Vagina (tissue), 2 donors: Measurements from ENCODE around the gene PTPRD. TPM values are rescaled to one million over a fixed set of nuclear protein-coding genes. Genes with fewer than 3 reads are reported as not detected.

Source experiments
- DNase-seq, 2 donors: peaks; one replicate each; pipeline ENCODE4 v3.0.0-alpha.2; 2017; ENCODE audit errors: extremely low spot score in 2 of 2
- H3K27ac ChIP-seq: fragments of 200-600 bp; sonication (generic); one replicate; pipeline ENCODE4 v1.5.1; 2019
- H3K27me3 ChIP-seq: fragments of 200-600 bp; sonication (generic); one replicate; pipeline ENCODE4 v1.5.1; 2019
- H3K36me3 ChIP-seq, 2 donors: fragments of 200-600 bp; sonication (generic); one replicate each; pipeline ENCODE4 v1.5.1; 2017 to 2019
- H3K4me1 ChIP-seq: fragments of 200-600 bp; sonication (generic); one replicate; pipeline ENCODE4 v1.5.1; 2019
- H3K4me3 ChIP-seq, 2 donors: fragments of 200-600 bp; sonication (generic); 1 replicate in 1 of 2; 2 replicates in 1 of 2; pipeline ENCODE4 v1.5.1; 2016 to 2019
- H3K9me3 ChIP-seq: fragments of 200-600 bp; sonication (generic); one replicate; pipeline ENCODE4 v1.5.1; 2019
- POLR2A ChIP-seq, 2 donors: fragments of 450-650 bp; IDR thresholded peaks; one replicate each; pipeline ENCODE4 v1.6.1; 2017; ENCODE audit warnings: antibody characterized with exemption in 2 of 2, mild to moderate bottlenecking in 2 of 2, moderate library complexity in 2 of 2
- POLR2AphosphoS5 ChIP-seq, 2 donors: sonication (generic); formaldehyde crosslinking; IDR thresholded peaks; one replicate each; pipeline ENCODE4 v1.9.0; 2017; ENCODE audit warnings: antibody characterized with exemption in 2 of 2, mild to moderate bottlenecking in 2 of 2, low read depth in 1 of 2; ENCODE audit not compliant: insufficient read depth in 1 of 2
- intact Hi-C: fragments of 100-400 bp; cut with DNase I; formaldehyde crosslinking; loops from one replicate; pipeline ENCODE4 v1.15.1; 2023
- total RNA-seq: library from RNA; depleted of rRNA; stranded (reverse); fragments of >200 nt; gene quantifications from one replicate; pipeline ENCODE4 v1.2.3, GENCODE V29; 2016
- TF ChIP-seq, protein P1 (sequence below), 3 experiments: fragments of 450-650 bp in 2 of 3; fragments of 200-600 bp in 1 of 3; sonication (generic) in 1 of 3; IDR thresholded peaks; one replicate each; pipeline ENCODE4 v1.5.1; 2017 to 2019; ENCODE audit warnings: antibody characterized with exemption in 3 of 3, mild to moderate bottlenecking in 2 of 3, moderate library complexity in 2 of 3

PTPRD gene
- total RNA-seq, 1 donor from 2014 or later = 10.3 TPM

DNA sequence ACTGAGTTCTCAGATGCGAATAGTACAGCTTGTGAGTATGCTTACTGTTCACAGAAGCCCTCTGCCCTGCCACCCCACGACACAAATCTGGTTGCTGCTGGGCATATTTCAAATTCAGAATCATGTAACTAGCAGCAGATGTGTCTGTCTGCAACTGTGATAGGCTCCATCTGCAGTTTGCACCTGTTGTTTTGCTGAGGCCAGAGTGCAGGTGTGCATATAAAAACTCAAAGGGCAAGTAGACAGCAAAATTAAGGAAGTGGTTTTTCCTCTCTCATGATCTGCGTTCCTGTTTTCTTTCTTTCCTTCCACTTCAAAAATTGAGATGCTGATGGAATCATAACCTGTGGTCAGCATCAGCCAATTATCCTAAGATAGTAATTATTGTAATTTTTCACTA is 1000.5 kb downstream of the PTPRD start:
- Histone ChIP-seq H3K9me3 (no peaks in the 10 kb centered on the region), H3K27me3 (no peaks in the 10 kb centered on the region), H3K4me1 (no peaks in the 10 kb centered on the region), H3K4me3 (no peak overlapping the region), H3K36me3 (no peaks in the 10 kb centered on the region), H3K27ac (no peak overlapping the region)
- no peak for TF ChIP-seq POLR2AphosphoS5 (IDR thresholded peaks at IDR 0.05; ENCODE audit: insufficient read depth in 1 of 2, low read depth in 1 of 2)
- TF ChIP-seq, protein P1, sequence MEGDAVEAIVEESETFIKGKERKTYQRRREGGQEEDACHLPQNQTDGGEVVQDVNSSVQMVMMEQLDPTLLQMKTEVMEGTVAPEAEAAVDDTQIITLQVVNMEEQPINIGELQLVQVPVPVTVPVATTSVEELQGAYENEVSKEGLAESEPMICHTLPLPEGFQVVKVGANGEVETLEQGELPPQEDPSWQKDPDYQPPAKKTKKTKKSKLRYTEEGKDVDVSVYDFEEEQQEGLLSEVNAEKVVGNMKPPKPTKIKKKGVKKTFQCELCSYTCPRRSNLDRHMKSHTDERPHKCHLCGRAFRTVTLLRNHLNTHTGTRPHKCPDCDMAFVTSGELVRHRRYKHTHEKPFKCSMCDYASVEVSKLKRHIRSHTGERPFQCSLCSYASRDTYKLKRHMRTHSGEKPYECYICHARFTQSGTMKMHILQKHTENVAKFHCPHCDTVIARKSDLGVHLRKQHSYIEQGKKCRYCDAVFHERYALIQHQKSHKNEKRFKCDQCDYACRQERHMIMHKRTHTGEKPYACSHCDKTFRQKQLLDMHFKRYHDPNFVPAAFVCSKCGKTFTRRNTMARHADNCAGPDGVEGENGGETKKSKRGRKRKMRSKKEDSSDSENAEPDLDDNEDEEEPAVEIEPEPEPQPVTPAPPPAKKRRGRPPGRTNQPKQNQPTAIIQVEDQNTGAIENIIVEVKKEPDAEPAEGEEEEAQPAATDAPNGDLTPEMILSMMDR (IDR thresholded peaks at IDR 0.05) = no peak
- DNase-seq = no peak
- intact Hi-C loops = no loop called here

DNA sequence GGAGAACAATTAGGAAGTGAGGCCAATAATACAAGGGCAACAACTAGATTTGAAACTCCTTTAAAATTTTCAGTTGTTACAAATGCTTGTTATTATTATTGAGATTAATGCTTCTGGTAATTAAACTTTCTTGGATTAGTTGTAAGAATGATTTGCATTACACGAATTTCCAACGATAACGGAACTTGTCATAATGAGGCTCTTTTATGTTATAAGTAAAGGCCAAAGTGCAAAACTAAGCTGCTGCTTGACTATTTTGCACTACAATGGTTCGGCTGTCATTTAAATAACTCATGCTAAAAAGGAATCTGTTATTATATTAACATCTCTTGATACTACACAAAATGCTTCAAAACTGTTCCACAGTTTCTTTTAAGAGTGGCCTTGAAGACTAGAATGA is 1007.1 kb downstream of the PTPRD start:
- intact Hi-C loops = no loop called here
- Histone ChIP-seq H3K36me3 (no peaks in the 10 kb centered on the region), H3K27ac (no peak overlapping the region), H3K9me3 (no peaks in the 10 kb centered on the region), H3K4me3 (no peak overlapping the region), H3K27me3 (no peaks in the 10 kb centered on the region), H3K4me1 (no peaks in the 10 kb centered on the region)
- no peak for DNase-seq
- TF ChIP-seq POLR2AphosphoS5 (IDR thresholded peaks at IDR 0.05; ENCODE audit: insufficient read depth in 1 of 2, low read depth in 1 of 2) = no peak

DNA sequence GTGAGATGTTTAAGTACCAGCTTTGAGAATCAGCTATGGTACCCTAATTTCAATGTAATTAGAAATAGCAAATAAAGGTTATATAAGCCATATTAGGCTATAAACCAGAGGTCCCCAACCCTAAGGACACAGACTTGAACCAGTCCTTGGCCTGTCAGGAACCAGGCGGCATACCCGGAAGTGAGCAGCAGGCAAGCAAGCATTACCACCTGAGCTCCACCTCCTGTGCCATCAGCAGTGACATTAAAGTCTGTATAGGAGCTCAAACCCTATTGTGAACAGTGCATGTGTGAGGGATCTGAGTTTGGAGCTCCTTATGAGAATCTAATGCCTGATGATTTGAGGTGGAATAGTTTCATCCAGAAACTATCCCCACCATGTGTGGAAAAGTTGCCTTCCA is 1009.5 kb downstream of the PTPRD start:
- Histone ChIP-seq H3K36me3 (no peaks in the 10 kb centered on the region), H3K9me3 (no peaks in the 10 kb centered on the region), H3K4me3 (no peak overlapping the region), H3K4me1 (no peaks in the 10 kb centered on the region), H3K27me3 (no peaks in the 10 kb centered on the region), H3K27ac (no peak overlapping the region)
- TF ChIP-seq POLR2AphosphoS5 (IDR thresholded peaks at IDR 0.05; ENCODE audit: insufficient read depth in 1 of 2, low read depth in 1 of 2) = no peak
- TF ChIP-seq, protein P1 (IDR thresholded peaks at IDR 0.05) = no peak
- TF ChIP-seq POLR2A (IDR thresholded peaks at IDR 0.05) = no peak
- intact Hi-C loops = no loop called here
- DNase-seq = no peak

DNA sequence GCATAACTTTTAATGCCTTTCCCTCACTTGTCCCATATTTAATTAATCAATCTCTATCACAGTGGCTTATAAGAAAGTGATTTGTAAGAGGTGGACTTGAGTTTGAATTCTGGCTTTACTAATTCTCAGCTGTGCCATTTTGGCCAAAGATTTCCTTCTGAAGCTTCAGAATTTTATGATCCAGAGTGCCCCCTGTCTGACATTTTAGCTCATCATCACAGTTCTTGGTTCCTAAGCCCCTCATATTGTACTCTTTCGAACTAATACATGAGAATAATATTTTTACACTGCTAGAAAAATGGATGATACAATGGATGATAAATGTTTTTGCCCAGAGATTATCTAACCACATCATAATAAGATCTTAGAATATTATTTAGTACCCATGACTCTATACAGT is 1014.1 kb downstream of the PTPRD start:
- intact Hi-C loops = no loop called here
- no peaks in the 10 kb centered on the region for H3K36me3 ChIP-seq
- no peak for TF ChIP-seq POLR2AphosphoS5 (IDR thresholded peaks at IDR 0.05; ENCODE audit: insufficient read depth in 1 of 2, low read depth in 1 of 2)
- TF ChIP-seq POLR2A (IDR thresholded peaks at IDR 0.05) = no peak
- TF ChIP-seq, protein P1 (IDR thresholded peaks at IDR 0.05) = no peak
- H3K9me3 ChIP-seq = no peaks in the 10 kb centered on the region
- no peaks in the 10 kb centered on the region for H3K27me3 ChIP-seq
- H3K27ac ChIP-seq = no peak overlapping the region
- DNase-seq = no peak
- no peak overlapping the region for H3K4me3 ChIP-seq
- no peaks in the 10 kb centered on the region for H3K4me1 ChIP-seq

DNA sequence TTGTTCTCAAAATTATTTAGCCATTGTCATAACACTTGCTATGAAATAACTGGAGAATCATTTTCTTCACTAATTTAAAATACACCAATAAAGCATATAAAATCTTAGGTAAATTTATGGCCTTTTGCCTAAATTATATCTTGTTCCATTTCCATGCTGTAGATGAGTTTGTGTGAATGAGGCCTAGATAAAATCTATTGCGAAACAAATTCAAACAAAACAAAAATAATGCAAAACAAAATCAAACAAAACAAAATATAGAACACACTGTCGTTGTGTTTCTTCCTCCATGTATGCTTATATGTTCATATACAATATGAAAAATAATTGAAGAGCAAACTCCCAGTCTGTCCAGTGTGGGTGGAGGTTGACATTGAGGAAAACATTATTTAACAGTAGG is 1020.7 kb downstream of the PTPRD start:
- no peaks in the 10 kb centered on the region for H3K9me3 ChIP-seq
- no peaks in the 10 kb centered on the region for H3K4me1 ChIP-seq
- H3K36me3 ChIP-seq = no peaks in the 10 kb centered on the region
- DNase-seq = no peak
- intact Hi-C loops = no loop called here
- H3K27me3 ChIP-seq = no peaks in the 10 kb centered on the region
- TF ChIP-seq POLR2A (IDR thresholded peaks at IDR 0.05) (no peak), POLR2AphosphoS5 (IDR thresholded peaks at IDR 0.05; ENCODE audit: insufficient read depth in 1 of 2, low read depth in 1 of 2) (no peak)
- TF ChIP-seq, protein P1 (IDR thresholded peaks at IDR 0.05) = no peak
- no peak overlapping the region for H3K4me3 ChIP-seq
- no peak overlapping the region for H3K27ac ChIP-seq

DNA sequence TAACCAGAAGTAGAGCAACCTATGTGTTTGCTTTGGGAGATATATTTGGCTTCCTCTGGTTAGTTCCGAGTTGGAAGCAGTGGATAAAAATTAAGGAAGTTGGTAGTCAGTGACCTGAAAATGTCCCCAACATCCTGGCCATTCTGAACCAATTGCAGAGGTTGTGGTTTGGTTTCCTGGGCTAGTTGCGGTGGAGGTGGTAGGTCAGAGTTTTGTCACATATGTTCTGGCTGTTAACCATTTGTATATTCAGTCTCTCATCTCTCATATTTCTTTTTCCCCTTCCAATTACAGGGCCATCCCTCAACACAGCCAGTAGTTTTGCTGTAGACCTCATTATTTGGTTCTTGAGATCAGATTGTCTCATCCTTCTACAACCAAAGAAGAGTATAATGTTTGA is 1026.9 kb downstream of the PTPRD start:
- Histone ChIP-seq H3K9me3 (no peaks in the 10 kb centered on the region), H3K36me3 (no peaks in the 10 kb centered on the region), H3K4me3 (no peak overlapping the region), H3K27ac (no peak overlapping the region), H3K27me3 (no peaks in the 10 kb centered on the region), H3K4me1 (no peaks in the 10 kb centered on the region)
- TF ChIP-seq, protein P1 (IDR thresholded peaks at IDR 0.05) = no peak
- TF ChIP-seq POLR2AphosphoS5 (IDR thresholded peaks at IDR 0.05; ENCODE audit: insufficient read depth in 1 of 2, low read depth in 1 of 2) = no peak
- DNase-seq = no peak
- intact Hi-C loops = no loop called here
